Measurements from ENCODE around the gene FBXW5. TPM values are rescaled to one million over a fixed set of nuclear protein-coding genes. Genes with fewer than 3 reads are reported as not detected.

Gene FBXW5
- polyA plus RNA-seq, 3 donors, result 85.3 to 117 (median 92.7) TPM

DNA sequence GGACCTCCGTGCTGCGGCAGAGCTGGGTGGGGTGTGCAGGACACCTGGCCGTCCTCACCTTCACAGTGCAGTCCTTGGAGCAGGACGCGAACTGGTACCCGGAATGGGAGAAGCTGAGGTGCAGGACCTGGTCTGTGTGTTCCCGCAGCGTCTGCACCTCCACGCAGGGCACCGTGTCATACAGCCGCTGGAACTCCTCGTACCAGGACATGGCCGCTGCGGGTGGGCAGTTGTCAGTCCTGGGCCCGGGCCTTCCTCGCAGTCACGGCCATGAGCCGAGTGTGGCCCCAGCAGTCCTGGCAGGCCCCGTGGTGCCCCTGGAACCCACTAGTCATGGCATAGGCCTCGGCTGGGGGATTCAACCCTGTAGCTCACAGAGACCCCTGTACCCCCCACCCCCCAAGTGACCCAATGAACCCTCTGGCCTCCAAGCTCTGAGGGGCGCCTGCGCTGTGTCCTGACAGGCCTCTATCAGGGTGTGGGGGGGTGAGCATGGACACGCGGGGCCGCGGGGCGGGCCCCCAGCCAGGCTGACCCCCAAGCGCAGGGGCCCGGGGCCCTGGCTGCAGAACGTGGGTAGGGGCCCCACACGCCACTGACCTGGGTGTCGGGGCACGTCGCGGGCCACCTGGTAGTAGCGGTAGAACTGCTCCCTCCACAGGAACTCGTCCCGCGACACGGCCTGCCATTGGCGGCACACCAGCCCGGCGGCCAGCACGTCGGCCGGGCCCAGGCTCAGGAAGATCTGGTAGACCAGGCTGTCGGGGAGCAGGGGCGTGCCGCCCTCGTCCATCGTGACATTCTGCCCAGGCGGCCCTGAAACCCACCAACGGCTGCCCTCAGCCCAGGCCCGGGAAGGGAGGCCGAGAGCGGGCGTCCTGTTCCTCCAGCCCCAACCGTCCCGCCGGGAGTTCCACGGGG is 987 bp downstream of the FBXW5 start:
- peak overlapping the region; percentile 43 for H2AFZ ChIP-seq (ENCODE audit: insufficient read depth, low read depth, low read length, poor library complexity, severe bottlenecking)
- Mint-ChIP-seq H3K27me3 (ENCODE audit: low read depth in 3 of 3) (peaks cover 0 to 6% (median 4%) of the 10 kb centered on the region in 3 donors), H3K4me3 (peak overlapping the region; percentile 73 to 83)

More for the DNA sequence above, 987 bp downstream of the FBXW5 start:
- Mint-ChIP-seq H3K27ac (peak overlapping the region in 6 of 7 donors; percentile 30 to 66 (median 54)), H3K9me3 (peaks cover 0 to 2% (median 0%) of the 10 kb centered on the region in 7 donors), H3K36me3 (peaks cover 26 to 44% of the 10 kb centered on the region in 2 donors), H3K4me1 (peaks cover 17% of the 10 kb centered on the region)
- peaks cover 49% of the 10 kb centered on the region for H4K20me1 ChIP-seq (ENCODE audit: insufficient read depth, low read length)
- peaks cover 39 to 42% of the 10 kb centered on the region in 2 donors for H3K36me3 ChIP-seq (replicated peaks in 1 of 2; ENCODE audit: control insufficient read depth in 1 of 2, insufficient read depth in 2 of 2, low read length in 2 of 2)
- peak in 1 of 3 donors; percentile 5 for DNase-seq
- 29% methylated on average over 56 of the region's 61 CpGs for WGBS (ENCODE audit: insufficient coverage)
- no peaks in the 10 kb centered on the region for H3K9me3 ChIP-seq (replicated peaks in 1 of 2; ENCODE audit: control insufficient read depth in 1 of 2, insufficient read depth in 1 of 2, low read length in 2 of 2)
- peak overlapping the region; percentile 80 for H3K9ac ChIP-seq (ENCODE audit: insufficient read depth, low read length, poor library complexity, severe bottlenecking)
- peaks cover 20% of the 10 kb centered on the region for H3K79me2 ChIP-seq (ENCODE audit: insufficient read depth, low read length)
- peaks cover 12 to 25% of the 10 kb centered on the region in 2 donors for H3K4me1 ChIP-seq (ENCODE audit: control insufficient read depth in 1 of 2, insufficient read depth in 2 of 2, low read length in 2 of 2)
- peak overlapping the region; percentile 79 to 86 (median 79) for H3K4me3 ChIP-seq (replicated peaks in 1 of 3; ENCODE audit: low read depth in 2 of 3, low read length in 3 of 3)
- TF ChIP-seq CTCF (IDR thresholded peaks at IDR 0.05), result no peak
- H3K27ac ChIP-seq (ENCODE audit: low read depth in 1 of 2, low read length in 2 of 2), result peak overlapping the region; percentile 47 to 80
- peak overlapping the region; percentile 93 for H3K4me2 ChIP-seq (replicated peaks; ENCODE audit: extremely low read depth, low read length, poor library complexity, severe bottlenecking)
- intact Hi-C loops (cut with micrococcal nuclease), result loop anchor here (2.0 to 10.0 kb wide), 4 partner anchors 57 to 139 kb away; partner anchors contain the start of genes AJM1 (in 1 of the 2), FUT7 (in 1 of the 2), PHPT1 (in 1 of the 2) and RABL6 (in 1 of the 2)
- H3K27me3 ChIP-seq (ENCODE audit: control insufficient read depth in 2 of 2, insufficient read depth in 2 of 2, low read length in 2 of 2), result no peaks in the 10 kb centered on the region
